OCI-LY3 (cell line): Measurements from ENCODE around the gene OLIG3.

Source experiments
- CTCF ChIP-seq: fragments of 200-600, 300-600 bp; sonication (generic); IDR thresholded peaks from 2 replicates; pipeline ENCODE4 v1.5.1; 2014; ENCODE audit warnings: antibody characterized with exemption, low read length, low read depth
- EZH2phosphoT487 ChIP-seq: fragments of 200-600 bp; shearing (Covaris generic); IDR thresholded peaks from 2 replicates; pipeline ENCODE4 v1.6.1; 2018; ENCODE audit warnings: antibody characterized with exemption, mixed run types, low read depth

DNA sequence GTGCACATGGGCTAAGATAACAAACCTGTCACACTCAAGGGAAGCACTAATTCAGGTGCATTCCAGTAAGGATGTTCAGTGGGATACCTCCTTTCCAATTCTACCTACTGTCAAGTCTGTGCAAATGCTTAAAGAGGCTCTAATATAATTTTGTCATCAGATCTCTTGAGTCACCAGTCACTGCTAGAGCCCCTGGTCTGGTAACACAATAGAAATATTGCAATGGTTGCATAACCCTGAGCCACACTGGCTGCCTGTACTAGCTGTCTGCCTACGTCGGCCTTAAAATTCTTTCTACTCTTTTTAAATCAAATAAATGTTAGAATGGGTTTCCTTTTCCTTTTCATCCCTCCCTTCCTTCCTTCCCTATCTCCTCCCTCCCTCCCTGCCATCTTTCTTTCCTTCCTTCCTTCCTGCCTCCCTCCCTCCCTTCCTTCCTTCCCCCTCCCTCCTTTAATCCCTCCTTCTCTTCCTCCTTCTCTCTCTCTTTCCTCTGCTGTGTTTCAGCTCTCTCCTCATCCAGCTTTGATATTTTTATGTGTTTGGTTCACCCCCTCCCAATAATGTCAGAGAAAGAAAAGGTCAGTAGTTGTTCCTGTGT lies 28.1 kb upstream of the OLIG3 start:
- no peak for TF ChIP-seq CTCF
- no peak for TF ChIP-seq EZH2phosphoT487
